ENCODE data around the gene RNASEH2C.

- TF ChIP-seq, protein P1, sequence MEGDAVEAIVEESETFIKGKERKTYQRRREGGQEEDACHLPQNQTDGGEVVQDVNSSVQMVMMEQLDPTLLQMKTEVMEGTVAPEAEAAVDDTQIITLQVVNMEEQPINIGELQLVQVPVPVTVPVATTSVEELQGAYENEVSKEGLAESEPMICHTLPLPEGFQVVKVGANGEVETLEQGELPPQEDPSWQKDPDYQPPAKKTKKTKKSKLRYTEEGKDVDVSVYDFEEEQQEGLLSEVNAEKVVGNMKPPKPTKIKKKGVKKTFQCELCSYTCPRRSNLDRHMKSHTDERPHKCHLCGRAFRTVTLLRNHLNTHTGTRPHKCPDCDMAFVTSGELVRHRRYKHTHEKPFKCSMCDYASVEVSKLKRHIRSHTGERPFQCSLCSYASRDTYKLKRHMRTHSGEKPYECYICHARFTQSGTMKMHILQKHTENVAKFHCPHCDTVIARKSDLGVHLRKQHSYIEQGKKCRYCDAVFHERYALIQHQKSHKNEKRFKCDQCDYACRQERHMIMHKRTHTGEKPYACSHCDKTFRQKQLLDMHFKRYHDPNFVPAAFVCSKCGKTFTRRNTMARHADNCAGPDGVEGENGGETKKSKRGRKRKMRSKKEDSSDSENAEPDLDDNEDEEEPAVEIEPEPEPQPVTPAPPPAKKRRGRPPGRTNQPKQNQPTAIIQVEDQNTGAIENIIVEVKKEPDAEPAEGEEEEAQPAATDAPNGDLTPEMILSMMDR (IDR thresholded peaks at IDR 0.05; ENCODE audit: low read length) = no peak
- TF ChIP-seq EZH2 (optimal IDR thresholded peaks at IDR 0.05; ENCODE audit: low read depth, low read length) (no peak), EZH2phosphoT487 (IDR thresholded peaks at IDR 0.05; ENCODE audit: low read length) (no peak)
These were observed 1.7 kb upstream of the RNASEH2C start for GRCh38 chr11:65722261-65722660.

Measured in MM.1S (cell line).